ENCODE results near the gene MTREX. TPM values are rescaled to one million over a fixed set of nuclear protein-coding genes. Genes with fewer than 3 reads are reported as not detected.
A peak's percentile ranks its signal among the peaks of the same experiment; 100 is the strongest.

Gene MTREX
- polyA plus RNA-seq, 2 of the 4 experiments (the other 2 are of a cell fraction): 74.8 to 99.8 TPM

DNA sequence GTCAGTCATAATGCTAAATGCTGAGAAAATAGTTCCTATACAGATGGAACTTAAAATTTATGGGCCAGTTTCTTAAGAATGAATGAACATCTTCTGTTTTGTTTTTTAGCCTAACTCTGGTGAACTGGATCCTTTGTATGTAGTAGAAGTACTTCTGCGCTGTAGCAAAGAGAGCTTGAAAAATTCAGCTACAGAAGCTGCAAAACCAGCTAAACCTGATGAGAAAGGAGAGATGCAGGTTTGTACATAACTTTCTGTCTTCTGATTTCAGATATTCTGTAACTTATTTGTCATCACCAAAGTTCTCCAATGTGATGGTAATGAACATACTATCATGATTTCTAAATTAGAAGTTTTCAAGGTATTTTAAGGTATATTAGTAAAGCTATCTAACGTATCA, 80.1 kb downstream of the MTREX start:
- Histone ChIP-seq H3K27ac (no peak overlapping the region), H3K4me1 (no peaks in the 10 kb centered on the region), H3K4me3 (no peak overlapping the region), H3K4me2 (no peak overlapping the region), H3K9me3 (peaks cover 3% of the 10 kb centered on the region; the same call in 1 of the 3 replicates)
- POLR2A ChIA-PET: no interaction called here
- FAIRE-seq: peak; percentile 65
- 94% methylated on average over 2 of the region's 2 CpGs for WGBS (ENCODE audit: missing lambda C conversion rate)
- no peak for DNase-seq (ENCODE audit: low read depth in 1 of 2, low spot score in 1 of 2)
- TF ChIP-seq PBX3 (IDR thresholded peaks at IDR 0.05) (no peak), HOXB5 (CRISPR knock-in tag; IDR thresholded peaks at IDR 0.05) (no peak), HDAC2 (IDR thresholded peaks at IDR 0.05) (no peak), ATOH8 (CRISPR knock-in tag; IDR thresholded peaks at IDR 0.05; ENCODE audit: low read depth) (no peak), FOSB (CRISPR knock-in tag; IDR thresholded peaks at IDR 0.05) (no peak), EHF (CRISPR knock-in tag; IDR thresholded peaks at IDR 0.05) (no peak), PHF8 (IDR thresholded peaks at IDR 0.05; ENCODE audit: borderline replicate concordance, low read depth) (no peak), CBX2 (IDR thresholded peaks at IDR 0.05; ENCODE audit: borderline replicate concordance, low read depth) (no peak), CHD4 (IDR thresholded peaks at IDR 0.05; ENCODE audit: borderline replicate concordance) (no peak), JUN (IDR thresholded peaks at IDR 0.05) (no peak), USF2 (IDR thresholded peaks at IDR 0.05) (no peak), MAFK (IDR thresholded peaks at IDR 0.05; ENCODE audit: partially characterized antibody) (no peak)
- TF ChIP-seq, protein P1, sequence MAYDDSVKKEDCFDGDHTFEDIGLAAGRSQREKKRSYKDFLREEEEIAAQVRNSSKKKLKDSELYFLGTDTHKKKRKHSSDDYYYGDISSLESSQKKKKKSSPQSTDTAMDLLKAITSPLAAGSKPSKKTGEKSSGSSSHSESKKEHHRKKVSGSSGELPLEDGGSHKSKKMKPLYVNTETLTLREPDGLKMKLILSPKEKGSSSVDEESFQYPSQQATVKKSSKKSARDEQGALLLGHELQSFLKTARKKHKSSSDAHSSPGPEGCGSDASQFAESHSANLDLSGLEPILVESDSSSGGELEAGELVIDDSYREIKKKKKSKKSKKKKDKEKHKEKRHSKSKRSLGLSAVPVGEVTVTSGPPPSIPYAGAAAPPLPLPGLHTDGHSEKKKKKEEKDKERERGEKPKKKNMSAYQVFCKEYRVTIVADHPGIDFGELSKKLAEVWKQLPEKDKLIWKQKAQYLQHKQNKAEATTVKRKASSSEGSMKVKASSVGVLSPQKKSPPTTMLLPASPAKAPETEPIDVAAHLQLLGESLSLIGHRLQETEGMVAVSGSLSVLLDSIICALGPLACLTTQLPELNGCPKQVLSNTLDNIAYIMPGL (CRISPR knock-in tag; IDR thresholded peaks at IDR 0.05; ENCODE audit: borderline replicate concordance): no peak
- TF ChIP-seq, protein P2, sequence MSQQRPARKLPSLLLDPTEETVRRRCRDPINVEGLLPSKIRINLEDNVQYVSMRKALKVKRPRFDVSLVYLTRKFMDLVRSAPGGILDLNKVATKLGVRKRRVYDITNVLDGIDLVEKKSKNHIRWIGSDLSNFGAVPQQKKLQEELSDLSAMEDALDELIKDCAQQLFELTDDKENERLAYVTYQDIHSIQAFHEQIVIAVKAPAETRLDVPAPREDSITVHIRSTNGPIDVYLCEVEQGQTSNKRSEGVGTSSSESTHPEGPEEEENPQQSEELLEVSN (IDR thresholded peaks at IDR 0.05; ENCODE audit: borderline replicate concordance, low read depth): no peak
- ATAC-seq: no peak
- CTCF ChIA-PET: no interaction called here

DNA sequence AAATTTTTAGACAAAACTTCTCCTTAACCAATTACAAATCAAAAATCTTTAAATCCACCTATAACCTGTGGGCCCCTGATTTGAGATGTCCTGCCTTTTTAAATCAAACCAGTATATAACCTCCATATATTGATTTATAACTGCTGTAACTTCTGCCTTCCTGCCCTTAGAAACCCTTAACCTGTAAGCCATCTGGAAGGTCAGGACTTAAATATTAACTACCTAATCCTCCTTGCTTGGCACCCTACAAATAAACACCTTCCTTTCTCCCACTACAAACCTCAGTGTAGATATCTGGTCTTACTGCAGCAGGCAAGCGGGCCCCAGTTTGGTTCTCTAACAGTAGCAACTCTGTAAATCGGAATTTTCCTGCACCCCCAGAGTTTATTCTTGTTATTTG, 83.9 kb downstream of the MTREX start:
- DNase-seq (ENCODE audit: low read depth in 1 of 2, low spot score in 1 of 2) (no peak), ATAC-seq (no peak), FAIRE-seq (no peak)
- Histone ChIP-seq H3K4me1 (no peaks in the 10 kb centered on the region), H3K4me3 (no peak overlapping the region), H3K9me3 (peaks cover 4% of the 10 kb centered on the region; the same call in 1 of the 3 replicates), H3K4me2 (no peak overlapping the region), H3K27ac (no peak overlapping the region)
- TF ChIP-seq RNF2 (IDR thresholded peaks at IDR 0.05; ENCODE audit: borderline replicate concordance, low read depth): no peak
- CTCF ChIA-PET: no interaction called here
- WGBS (ENCODE audit: missing lambda C conversion rate): 80% methylated on average over 2 of the region's 2 CpGs
- POLR2A ChIA-PET: no interaction called here

DNA sequence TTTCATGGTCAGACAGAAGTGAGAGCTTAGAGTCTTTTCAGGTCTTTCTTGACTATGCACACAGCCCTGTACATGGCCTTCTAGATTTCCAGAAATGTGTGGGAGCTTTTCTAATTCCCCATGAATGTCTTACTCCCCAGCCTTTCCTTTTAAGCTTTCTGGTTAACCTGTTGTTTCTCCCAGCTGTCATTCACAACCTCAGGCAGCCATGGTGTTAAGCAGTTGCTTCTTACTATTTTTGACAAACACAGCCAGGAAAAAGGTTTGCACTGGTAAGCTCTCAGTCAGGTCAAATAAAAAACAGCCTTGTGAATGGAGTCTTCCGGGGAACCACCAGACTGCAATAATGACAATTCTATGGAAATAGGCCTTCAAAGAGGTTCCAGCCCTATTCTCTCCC, 84.9 kb downstream of the MTREX start:
- Histone ChIP-seq H3K9me3 (peaks cover 4% of the 10 kb centered on the region; the same call in 1 of the 3 replicates), H3K4me3 (no peak overlapping the region), H3K4me1 (no peaks in the 10 kb centered on the region), H3K27ac (no peak overlapping the region), H3K4me2 (no peak overlapping the region)
- DNase-seq (ENCODE audit: low read depth in 1 of 2, low spot score in 1 of 2) (no peak), FAIRE-seq (no peak), ATAC-seq (no peak)
- POLR2A ChIA-PET: no interaction called here
- TF ChIP-seq JUN (IDR thresholded peaks at IDR 0.05) (no peak), KDM5A (IDR thresholded peaks at IDR 0.05) (no peak), CHD4 (IDR thresholded peaks at IDR 0.05; ENCODE audit: borderline replicate concordance) (no peak), MAFK (IDR thresholded peaks at IDR 0.05; ENCODE audit: partially characterized antibody) (no peak)
- CTCF ChIA-PET: interaction anchor here (0.9 to 1.0 kb wide), 2 partner anchors 10 to 808 kb away, joined by 3 to 4 read pairs; no protein-coding TSS in a partner anchor
- WGBS (ENCODE audit: missing lambda C conversion rate): 88% methylated on average over 1 of the region's 1 CpG
